NCI-H128 (cell line): ENCODE data around the gene SPRED2.

ENCODE experiments used
- DNase-seq: peaks from one replicate; lab custom pipeline; 2025; ENCODE audit not compliant: unreplicated experiment; lab: John Stamatoyannopoulos, UW

The SPRED2 gene

DNA sequence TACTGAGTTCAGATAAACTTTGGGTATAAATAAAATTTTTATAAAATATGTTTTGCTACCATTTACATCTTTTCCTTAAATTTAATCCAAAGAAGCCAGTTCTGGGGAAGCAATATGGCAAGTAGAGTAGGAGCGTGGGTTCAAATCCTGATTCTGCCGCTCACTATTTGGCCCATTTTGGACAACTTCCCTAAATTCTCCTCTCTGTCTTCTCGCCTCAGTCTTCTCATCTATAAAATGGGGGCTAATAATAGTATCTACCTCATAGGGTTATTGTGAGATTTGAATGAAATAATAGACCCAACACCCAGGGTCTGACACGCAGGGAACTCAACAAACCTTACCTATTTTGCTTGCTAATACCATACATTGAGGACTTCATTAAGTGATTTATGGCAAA is 145.0 kb downstream of the SPRED2 start:
- no peak for DNase-seq

DNA sequence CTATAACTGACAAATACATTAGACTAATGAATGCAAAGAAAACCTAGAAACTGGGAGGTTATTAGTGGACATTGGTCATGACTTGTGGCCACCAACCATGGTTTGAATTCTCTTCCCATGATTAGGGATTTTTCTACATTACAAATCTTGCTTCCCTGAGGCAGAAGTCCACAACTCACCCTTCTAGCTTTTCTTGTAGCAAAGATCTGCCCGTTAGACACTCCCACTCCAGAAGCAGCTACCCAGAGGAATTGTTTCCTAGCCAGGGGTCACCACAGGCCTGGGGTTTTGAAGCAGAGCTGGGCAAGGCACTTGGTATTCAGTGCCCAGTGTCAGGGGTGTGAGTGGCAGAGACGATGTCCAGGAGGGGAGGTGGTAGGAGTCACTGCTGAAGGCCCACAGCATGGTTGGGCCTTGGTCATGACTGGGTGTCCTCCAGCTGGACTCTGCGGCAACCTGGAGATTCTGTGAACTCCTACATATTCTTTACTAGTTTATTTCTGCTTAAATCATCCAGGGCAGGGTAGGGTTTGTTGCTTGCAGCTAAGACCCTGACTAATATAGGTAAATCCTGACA is 149.8 kb downstream of the SPRED2 start:
- DNase-seq, result no peak

DNA sequence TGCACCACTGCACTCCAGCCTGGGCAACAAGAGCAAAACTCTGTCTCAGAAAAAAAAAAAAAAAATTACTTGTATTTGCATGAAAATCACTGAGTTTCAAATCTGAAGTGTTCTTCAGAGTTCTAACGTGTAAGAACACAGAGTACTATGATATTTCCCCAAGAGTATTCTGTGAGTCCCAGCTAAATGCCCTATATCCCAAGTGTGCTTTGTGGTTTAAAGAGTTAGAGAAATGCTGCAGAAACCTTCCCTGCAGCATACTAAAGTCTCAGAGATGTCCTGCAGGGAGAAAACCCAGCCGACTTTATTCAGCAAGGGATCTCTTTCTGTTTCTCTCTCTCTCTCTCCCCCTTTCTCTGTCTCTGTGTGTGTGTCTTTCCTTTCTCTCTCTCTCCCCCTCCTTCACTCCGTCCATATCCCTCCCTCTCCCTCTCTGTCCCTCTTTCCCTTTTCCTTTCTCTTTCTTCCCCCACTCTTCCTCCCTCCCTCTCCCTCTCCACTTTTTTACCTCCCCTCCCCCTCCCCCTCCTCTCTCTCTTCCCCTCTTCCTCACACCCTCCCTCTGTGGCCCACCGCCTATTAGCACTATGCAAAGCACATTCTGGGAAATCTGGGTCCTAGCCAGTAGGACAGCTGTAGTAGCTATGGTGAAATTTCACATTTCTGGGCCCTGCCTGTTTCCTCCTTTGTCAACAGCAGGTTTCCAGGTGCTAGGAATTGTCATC is 150.6 kb downstream of the SPRED2 start:
- DNase-seq, result no peak

DNA sequence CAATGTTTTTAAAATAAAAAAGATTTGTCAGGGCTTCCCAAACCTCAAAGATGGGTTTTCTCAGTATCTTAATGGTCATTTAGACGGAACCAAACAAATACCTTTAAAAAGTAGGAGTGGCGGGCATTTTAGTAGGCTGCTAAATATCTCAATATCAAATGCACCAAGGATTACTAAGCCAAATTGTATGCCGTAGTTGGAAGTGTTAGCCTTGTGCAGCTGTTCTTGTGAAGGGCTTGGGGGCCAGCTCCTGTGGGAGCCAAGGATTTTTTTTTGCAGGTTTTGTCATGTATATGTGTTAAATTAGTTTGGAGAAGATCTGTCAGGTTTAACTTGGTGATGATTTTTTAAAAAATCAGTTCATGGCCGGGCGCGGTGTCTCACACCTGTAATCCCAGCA is 152.6 kb downstream of the SPRED2 start:
- no peak for DNase-seq

DNA sequence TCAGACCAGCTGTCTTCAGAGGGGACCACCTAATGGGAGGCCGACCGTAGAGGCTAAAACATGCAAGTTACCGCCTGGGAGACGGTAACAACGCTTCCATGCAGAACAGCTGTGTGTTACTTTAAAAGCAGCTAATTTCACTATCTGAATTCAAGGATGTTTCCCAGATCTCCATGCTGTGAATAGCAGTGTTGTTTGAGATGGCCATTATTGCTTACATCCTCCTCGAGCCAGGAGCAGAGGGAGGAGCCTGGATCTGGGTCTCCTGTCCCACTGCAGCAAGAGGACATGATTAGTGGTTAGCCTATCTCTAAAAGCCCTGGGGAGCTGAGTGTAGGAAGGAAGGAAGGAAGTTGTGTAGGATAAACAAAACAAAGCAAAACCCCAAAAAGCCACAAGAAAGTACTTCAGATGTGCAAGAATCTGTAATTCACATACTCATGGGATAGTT is 153.8 kb downstream of the SPRED2 start:
- DNase-seq, result no peak

DNA sequence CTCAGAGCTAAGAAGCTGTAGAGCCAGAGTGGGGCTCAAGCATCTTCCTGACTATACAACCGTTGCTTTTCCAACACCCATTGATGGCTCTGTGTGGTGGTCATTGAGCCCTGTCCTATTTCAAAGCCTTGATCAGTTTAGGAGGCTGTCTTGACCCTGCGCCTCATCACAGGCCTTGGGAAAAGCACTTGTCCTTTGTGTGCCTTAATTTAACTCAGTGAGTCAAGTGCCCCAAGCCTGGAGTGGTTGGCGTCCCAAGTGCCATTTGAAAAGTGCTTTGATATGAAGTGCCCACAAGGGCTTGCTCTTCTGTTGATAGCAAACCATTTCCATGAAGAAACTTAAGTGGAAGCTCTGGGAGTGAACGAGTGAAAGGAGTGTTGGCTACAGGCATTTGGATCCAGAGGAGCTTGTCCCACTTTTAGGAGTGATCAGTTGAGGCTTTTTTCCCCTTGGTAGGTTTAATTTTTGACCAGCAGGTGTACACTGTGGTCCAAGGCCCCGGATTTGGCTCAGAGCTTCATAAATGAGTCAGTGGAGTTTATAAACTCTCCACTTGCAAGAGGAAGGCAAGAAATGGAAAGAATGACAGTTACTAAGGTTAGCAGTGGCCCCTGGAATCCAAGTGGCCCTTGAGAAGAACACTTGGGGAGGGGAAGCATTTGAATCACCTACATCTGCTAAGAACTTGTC is 154.5 kb downstream of the SPRED2 start:
- DNase-seq, result peak; percentile 11

DNA sequence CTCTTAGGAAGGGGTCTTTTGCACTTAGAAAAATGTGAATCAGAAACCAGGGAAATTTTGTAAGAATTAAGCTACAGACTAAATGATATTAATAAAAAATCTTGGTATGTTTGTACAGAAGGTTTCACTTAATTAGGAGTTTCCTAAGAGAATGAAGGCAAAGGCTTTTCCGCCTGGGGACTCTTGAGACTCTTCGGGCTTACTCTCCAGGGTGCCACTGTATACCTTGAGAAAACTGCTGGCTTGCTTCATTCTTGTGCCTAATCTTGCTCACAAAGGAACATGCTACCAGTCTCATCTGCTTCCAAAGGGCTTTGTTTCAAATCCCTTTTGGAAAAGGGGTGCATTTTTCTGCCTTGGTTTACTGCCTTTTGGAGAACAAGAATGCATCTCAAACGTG is 155.3 kb downstream of the SPRED2 start:
- DNase-seq, result no peak

DNA sequence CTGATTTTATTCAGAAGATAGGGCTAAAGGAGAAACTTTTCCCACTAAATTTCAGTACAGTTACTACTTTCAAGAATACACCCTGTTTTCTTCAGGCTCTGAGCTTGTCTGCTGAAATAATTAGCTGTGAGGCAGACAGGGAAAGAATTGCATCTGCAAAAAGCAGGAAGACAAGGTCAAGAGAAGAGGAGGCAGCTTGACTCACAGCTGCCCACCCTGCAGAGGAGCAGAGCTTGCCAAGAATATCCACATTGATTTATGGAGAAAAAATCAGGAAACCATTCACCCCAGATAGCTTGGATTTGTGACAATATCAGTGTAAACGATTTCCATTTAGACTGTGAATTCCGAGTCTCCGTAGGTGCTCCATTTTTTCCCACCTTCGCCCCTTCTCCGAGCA is 155.8 kb downstream of the SPRED2 start:
- no peak for DNase-seq

DNA sequence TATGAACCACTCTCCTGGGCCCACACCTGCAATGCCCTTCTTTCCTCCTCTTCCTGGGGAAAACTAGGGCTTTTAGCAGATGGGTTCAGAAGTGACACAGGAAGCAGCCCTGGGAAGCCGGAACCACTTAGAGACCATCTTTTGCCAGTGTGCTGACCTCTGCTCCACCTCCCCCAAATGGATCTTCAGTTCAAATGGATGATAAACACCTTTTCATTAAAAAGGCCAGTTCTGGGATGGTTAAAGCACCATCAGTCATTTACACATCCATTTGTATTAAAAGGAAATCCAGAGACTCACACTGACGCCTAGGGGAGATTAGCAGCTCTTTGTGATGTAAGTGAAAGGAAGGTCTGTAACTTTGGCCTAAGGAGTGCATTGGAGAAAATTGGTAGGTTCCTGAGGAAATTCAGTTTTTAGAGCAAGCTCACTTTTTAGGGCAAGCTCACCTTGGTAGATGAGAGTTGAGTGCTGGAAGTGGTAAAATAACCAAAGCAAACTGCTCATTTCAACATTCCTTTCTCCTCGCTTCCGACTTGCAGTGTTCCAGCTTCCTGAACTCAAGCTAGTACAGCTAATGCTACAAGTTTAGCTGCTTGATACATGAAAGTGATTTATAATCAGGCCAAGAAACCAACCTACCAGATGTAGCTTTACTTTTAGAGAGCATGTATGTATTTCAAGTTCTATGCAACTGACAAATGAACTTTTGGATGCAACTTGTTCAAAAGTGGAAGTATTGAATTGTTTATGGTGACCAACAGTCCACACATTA is 157.1 kb downstream of the SPRED2 start:
- DNase-seq, result no peak

DNA sequence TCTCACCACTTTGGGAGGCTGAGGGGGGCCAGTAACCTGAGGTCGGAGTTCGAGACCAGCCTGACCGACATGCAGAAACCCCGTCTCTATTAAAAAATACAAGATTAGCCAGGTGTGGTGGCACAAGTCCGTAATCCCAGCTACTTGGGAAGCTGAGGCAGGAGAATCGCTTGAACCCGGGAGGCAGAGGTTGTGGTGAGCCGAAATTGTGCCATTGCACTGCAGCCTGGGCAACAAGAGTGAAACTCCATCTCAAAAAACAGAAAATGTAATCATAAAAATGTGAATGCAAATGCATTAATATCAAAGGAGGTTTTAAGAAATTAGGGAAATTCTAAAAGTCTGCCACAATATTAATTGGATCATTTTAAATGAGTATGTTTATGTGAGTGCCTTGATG is 159.1 kb downstream of the SPRED2 start:
- DNase-seq, result no peak

DNA sequence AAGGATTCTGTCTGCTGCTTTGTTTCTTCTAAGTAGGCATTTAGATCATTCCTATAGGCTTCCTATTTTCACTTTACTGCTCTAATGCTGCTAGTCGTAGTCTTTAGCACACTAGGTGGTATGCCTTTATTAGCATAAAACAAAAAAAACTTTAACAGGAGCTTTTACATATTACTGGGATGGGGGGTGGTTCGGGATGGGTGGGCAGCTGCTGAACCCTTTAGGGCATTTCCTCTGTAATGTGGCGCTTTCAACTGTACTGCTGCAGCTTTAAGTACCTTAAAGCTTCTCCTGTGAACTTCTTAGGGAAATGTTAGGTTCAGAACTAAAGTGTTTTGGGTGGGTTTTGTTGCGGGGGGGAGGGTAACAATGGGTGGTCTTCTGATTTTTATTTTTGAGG is 163.4 kb downstream of the SPRED2 start:
- no peak for DNase-seq

DNA sequence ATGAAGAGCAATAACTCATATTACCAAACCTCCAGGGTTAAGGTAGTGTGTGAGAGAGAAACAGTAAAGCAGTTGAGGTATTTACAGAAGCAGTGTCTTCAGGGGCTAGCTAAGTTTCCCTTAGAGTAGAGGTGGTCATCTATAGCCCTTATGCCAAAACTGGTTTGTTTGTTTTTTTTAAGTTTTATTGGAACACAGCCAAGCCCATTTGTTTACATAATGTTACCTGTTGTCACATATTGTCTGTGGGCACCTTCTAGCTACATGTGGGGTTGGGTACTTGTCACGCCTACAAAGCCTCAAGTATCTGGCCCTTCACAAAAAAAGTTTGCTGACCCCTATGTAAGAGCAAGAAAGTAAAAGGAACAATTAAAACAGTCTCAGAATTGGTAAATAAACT is 165.4 kb downstream of the SPRED2 start:
- no peak for DNase-seq

DNA sequence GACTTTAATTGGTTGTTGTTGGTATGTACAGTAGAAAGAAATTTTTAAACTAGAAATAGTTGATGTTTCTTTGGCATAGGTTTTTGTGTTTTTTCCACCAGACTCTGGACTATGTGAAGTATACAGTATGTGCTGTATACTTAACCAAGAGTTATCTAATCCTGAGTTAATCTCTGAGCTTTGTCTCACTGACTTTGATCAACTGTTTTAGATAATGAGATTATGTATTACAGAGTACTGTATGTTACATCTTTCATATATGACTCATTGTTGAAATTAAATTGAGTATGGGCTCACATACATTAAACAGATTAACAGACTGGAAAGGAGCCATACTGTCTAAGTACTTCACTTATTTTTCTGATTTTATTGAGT is 166.7 kb downstream of the SPRED2 start:
- DNase-seq, result no peak

DNA sequence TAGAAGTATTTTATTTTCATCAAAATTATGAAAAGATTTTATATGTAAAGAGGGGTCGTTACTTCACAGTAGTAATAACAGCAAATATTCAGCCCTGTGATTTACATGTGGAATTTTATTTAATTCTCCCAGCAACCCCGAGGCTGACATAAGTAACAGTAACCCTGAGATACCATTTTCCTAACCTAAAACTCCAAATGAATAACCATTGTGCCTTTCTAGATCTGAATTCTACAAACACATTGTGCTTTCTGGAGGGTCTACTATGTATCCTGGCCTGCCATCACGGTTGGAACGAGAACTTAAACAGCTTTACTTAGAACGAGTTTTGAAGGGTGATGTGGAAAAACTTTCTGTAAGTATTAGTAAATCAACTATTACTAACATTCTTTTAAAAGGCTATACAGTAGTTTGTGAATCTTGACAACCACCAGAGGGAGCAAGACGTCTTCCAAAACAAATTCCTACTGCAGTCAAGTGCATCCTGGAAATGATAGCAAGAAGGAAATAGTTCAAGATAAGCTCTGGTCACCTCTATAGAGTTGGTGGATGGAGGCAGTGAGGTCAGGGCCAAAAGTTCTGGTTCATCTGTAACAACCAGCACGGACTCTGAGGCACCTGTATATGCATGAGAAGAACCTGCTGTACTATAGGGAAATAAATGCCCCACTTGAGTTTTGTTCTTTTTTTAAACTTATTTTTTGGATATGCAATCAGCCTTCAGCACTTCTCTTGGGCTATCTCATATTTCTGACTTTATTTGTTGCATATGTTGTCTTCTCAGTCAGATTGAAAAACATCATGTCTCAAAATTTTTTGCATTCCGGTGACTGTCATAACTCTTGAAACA is 167.4 kb downstream of the SPRED2 start:
- peak; percentile 19 for DNase-seq

DNA sequence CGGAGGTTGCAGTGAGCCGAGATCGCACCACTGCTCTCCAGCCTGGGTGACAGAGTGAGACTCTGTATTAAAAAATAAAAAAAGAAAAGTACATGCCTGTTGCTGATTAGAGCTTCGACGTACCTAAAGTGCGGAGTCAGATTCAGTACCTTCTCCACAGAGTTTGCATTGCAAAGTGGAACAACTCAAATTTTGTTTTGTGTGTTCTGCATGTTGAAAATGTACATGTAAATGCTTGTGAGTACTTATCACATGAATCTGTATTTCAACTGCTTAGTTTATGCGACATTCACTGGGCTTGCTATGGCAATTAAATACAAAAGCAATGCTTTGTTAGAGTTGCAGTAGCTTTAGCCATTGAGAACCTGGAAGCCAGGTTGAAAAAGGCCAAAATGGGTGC is 168.4 kb downstream of the SPRED2 start:
- no peak for DNase-seq

DNA sequence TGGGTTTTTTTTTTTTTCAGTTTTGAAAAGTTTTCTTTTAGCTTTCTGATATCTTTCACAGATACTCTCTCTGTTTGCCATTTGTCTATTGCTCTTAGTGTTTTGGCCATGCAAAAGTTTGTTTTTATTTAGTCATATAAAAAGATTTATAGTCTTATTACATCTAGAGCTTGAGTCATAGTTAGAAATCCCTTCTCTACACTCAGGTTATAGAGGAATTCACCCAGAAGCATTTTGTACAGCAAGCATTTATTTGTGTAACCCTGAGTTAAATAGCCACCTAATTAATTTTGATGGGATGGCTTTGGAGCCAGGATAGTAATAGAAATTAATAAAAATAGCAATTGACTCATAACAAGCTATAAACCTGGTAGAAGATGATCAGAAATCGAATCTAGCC is 169.1 kb downstream of the SPRED2 start:
- no peak for DNase-seq

DNA sequence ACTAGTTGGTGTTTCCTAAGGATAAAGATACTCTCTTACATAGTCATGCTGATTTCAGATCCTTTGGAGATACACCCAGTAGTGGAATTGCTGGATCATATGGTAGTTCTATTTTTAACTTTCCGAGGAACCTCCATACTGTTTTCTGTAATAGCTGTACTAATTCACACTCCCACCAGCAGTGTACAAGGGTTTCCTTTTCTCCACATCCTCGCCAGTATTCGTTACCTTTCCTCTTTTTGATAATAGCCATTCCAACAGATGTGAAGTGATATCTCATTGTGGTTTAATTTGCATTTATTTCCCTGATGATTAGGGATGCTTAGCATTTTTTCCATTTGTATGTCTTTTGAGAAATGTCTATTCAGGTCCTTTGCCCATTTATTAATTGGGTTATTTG is 170.7 kb downstream of the SPRED2 start:
- no peak for DNase-seq
